CD4-positive, alpha-beta T cell treated with Interferon gamma for 1 hour (primary cell): ENCODE data around the gene SH3RF1.

Source experiments
- DNase-seq: peaks from one replicate; pipeline ENCODE4 v3.0.0-alpha.2; 2020

The SH3RF1 gene

DNA sequence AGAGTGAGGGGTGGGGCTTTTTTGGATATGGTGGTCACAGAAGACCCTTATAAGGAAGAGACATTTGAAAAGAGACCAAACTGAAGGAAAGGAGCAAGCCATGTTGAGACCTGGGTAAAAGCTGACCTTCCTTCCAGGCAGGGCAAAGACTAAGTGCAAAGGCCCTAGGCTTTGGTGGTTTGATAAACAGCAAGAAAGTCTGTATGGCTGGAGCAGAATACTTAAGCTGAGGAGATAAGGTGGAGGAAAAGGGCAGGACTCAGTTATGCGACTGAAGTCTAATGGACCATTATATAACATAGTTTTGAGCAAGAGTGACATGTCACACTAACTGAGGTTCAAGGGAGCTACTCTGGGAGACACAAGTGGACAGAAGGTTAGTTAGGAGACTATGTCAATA is 20.0 kb downstream of the SH3RF1 start:
- no peak for DNase-seq

DNA sequence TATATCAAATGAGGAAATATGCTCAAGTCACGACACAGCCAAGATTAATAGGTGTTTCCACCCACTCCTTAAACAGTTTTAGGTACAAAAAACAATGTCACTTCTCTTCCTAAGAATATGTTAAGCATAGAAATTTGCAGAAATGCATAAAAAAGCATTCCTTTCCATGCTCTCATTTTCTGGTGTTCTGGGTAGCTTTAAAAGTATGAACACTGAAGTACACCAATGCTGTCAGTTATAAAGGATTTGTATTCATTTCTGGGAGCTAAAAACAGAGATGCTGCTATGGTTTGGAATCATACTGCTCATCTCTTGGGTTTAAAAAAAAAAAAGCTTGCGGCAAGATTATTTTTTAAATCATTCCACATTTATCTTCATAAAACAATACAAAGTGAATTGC is 20.8 kb downstream of the SH3RF1 start:
- DNase-seq = no peak

DNA sequence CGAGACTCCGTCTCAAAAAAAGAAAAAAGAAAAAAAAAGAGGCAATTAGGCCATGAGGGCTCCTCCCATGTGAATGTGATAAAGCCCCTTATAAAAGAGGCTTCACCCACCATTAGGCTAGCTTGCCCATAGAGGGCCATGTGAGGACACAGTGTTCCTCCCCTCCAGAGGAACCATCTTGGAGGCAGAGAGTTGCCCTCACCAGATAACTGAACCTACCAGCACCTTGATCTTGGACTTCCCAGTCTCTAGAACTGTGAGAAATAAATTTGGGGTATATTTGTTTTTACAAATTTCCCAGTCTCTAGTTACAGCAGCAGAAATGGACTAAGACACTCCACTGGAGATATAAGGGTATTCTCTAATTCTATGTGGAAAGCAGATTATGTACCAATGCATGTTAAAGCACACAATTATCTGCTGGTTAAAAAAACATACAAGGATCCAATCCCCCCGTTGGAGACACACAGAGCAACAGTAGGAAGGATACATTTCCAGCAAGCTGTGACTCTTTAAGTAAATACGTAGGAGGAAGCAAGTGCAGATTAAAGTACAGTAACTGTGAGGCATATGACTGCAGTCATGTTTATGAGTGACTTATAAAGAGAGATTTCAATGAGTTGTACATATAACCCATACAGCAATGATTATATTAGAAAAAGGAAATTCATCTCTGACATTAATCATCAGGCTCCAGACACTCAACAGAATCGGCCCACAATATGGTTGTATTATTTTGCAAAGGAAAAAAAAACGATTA is 21.4 kb downstream of the SH3RF1 start:
- no peak for DNase-seq

DNA sequence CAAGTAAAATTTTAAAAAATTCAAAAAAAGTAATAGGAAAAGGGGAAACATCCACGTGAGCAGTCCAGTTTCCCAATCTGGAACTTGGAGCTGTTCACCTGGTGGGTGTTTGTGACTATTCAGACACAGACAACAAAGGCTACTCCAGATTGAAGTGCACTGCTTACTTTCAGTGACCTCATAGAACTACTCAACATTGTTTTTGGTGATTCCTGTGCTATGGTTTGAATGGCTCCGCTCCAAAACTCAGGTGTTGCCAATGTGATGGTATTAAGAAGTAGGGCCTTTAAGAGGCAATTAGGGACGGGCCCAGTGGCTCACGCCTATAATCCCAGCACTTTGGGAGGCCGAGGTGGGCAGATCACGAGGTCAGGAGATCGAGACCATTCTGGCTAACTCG is 22.1 kb downstream of the SH3RF1 start:
- no peak for DNase-seq

DNA sequence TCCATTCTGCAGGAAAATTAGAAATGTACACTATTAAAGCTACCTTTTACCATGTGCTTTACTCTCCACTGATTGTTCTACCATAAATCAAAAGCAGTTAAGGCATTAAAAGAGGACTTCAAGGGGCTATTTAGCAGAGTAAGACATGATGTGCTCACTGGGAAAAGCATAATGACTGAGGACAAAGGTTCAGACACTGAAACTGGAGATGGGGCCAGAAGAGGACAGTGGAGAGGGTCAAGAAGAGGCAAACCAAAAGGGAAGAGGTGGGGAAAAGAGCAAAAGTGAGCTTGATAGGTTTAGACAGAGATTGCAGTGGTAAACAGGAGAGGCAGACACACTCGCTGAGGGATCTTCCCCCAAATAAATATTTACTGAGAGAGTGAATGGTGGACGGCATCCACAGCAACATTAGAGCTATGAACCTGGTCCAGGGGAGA is 23.8 kb downstream of the SH3RF1 start:
- DNase-seq = no peak

DNA sequence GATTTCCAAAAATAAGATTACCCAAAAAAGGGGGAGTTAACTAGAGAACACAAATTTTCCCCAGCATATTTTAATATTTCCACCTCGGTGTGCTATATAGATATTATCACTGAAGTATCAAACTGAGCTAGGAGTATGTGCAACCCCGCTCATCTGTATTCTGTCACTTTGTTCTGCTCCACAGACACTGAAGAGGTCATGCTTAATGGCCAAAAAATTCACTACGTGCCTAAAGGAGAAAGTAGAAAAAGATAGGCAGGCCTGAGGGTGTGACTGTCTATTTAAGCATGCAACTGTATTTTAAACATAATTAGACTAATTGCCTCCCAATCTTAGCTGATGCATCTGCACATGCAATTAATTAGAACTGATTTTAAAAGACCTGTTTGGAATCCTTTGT is 24.5 kb downstream of the SH3RF1 start:
- no peak for DNase-seq

DNA sequence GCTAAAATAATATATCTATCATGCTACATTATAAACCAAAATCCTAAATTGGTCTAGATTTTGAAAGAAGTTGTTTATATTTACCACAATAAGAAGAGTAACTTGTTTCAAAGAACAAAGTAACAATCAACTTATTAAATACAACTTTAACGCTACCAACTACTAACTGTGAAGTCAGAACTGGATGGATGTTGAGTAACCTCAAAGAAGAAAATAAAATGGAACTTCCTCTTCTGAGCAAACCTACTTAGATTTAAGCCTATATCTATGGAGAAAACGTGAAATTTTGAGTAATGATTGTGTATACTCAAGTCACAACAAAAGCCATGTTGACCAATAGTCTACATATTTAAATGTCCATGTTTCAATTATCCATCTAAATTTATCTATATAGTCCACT is 25.7 kb downstream of the SH3RF1 start:
- DNase-seq = no peak

DNA sequence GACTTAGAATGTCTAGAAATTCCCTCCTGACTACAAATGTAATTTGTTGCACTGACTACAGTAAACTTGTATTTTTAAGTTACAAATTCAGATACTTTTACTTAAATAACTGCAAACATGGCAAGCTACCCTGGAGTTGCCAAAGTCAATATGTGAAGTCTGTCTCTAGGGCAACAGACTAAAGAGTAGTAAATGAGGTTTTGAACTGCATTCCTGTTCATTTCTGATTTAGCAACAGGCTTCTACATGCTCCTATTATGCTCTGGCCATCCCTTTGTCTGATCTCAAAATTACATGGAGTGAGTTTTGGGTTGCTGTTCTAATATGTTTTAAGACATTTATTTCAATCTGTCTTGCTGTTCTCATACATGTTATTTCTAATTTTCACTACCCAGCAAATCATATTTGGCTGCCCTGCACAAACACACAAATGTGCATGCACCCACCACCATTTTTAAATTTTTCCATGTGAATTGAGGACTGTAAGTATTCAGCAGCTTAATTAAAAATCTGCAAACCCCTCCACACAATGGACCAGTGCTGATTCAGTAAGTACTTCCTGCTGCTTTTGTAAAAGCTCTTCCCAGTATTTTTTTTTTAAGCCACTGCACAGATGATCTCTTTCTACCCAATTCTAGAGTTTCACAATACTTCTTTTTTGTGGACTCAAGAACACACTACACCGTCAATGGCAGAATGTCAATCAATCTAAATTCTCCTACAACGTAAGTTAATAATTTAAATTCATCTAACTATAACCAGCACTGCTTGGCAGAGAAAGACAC is 26.7 kb downstream of the SH3RF1 start:
- DNase-seq = no peak

DNA sequence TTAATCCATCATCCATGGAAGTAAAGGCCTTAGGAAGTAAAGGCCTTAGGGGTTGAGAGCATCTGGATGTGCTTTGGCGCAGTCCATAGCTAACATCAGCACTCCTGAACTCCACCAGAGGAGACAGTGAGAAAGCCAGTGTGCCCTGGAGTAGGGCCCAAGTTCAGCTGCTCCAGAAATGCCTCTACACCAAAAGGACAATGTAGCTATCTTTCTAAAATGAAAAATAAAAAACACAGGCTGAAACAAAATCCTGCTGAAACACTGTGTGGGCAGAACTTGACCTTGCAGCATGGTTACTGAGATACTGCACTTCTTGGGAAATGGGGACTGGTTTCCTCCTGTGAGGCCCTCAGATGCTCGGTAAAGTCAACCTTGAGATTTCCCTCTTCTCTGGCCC is 29.3 kb downstream of the SH3RF1 start:
- no peak for DNase-seq

DNA sequence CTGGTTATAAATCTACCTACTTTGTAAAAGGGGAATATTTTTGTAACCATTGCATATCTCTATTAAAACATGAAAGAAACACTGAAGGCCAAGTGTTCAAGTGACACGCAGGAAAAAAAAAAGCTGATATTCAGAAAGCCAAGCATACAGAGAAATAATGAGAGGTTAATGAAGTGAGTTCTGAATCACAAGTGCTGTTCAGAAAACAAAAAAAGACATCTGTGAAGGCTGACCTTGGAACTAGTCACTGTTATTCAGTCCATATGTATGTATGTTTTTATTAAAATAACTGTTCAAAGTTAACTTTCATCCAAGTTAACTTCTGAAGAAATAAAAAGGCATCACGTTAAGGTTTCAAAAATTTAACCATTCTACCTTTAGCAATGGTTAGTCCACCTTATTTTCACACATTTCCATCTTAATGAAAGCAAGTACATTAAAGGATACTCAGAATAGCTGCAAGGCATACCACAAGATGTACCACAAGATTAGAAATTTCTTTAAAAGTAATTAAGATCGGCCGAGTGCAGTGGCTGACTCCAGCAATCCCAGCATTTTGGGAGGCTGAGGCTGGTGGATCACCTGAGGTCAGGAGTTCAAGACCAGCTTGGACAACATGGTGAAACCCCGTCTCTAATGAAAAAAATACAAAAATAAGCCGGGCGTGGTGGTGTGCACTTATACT is 31.4 kb downstream of the SH3RF1 start:
- DNase-seq = no peak

DNA sequence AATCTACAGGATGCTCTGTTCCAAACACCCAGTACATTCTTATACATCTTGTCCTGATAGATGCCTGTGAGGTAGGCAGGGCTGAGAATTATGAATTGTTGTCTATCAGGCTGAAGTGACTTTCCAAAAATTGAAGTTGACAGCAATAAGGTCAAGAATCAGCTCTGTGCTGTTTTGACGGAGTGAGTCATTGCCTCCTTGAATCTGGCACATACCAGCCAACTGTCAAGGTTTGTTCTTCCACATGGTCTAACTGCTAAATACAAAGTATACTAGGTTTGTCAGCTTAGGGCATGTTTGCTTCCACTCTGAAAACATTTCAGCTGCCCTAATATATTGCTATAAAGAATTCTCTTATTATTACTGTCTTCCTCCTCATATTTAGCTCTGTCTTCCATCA is 32.3 kb downstream of the SH3RF1 start:
- no peak for DNase-seq

DNA sequence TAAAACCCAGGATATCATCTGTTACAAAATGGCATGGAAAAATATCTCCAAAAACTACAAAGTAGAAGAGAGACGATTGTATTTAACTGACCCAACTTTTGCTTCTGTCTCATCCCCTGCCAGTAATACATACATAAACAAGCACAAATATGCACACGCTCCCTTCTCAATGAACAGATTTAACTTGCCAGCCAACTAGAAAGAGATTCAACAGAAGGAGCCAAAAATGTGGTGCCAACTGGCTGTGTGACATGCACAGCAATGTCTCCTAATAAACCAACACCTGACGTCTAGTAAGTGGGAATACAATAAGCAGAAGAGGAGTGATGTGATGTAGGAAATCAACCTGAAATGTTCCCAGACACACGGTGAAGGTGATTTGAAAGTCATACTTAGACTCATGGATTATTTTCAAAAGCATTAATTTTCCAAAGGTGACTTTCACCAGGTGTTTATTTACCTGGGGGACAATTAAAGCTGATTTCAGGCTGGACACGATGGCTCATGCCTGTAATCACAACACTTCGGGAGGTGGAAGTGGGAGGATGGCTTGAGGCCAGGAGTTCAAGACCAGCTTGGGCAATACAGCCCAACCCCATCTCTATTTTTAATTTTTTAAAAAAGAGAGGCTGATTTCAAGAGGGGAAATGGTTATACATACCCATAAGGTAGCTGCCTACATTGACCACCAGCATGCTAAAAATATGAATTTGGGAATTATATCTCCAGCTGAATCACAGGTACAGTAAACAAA is 33.7 kb downstream of the SH3RF1 start:
- DNase-seq = no peak

DNA sequence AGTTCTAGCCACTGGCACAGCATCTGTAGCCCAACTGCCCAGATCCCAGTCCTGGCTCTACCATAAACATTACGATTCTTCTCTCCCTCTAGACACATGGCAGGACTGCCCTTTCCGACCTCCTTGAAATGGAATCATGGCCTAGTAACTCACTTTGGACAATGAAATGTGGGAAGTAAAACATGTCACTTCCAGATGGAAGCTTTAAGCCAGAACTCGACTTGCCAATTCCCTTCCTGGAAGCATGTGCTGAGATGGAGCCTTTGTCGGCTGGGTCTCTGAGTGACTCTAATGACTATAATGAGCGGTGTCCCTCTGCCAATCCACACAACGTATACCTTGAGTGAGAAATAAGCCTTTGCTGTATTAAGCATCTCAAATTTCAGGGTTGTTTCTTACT is 34.7 kb downstream of the SH3RF1 start:
- DNase-seq = no peak

DNA sequence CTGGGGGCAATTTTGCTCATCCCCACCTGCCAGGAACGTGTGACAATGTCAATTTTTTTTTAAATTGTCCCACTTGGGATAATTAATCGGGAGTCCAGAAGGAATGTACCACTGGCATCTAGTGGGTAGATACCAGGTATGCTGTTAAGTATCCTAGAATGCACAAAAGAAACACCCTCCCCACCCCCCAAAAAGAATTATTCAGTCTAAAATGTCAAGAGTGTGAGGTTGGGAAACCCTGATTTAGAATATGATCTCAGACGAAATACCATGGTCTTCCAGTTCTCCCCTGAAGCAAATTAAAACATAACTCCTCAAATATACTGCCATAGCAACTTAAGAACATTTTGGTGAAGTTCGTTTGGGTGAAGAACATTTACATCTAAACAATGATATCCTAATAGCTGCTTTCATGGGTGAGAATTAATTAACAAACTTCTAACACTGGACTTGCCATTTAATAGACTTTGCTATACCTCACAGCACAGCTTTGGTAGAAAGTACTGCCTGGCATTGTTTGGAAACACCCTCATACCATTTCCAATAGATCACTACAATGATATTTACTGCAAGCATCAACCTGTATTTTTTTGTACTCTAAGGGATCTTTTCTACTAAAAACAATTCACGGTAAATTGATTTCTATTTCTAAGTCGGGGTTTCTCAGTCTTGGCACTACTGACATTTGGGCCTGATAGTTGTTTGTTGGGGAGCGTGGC is 36.5 kb downstream of the SH3RF1 start:
- DNase-seq = no peak

DNA sequence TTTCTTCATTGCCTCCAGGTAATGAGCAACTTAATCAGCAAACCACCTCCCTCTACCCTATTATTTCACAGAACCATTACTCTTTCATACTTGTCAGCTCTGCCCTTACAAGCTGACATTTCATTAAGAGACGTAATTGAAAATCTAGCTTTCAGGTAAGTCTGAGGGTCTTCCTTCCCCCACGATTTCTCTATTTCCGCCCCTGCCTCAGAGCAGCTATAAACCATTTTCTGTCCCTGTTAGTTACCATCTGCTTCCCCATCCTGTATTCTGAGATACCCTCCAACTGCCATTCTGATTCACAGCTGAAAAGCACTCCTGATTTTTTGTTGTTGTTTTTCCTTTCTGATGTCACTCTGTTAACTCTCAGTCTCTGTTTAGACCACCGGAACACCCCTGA is 37.1 kb downstream of the SH3RF1 start:
- no peak for DNase-seq

DNA sequence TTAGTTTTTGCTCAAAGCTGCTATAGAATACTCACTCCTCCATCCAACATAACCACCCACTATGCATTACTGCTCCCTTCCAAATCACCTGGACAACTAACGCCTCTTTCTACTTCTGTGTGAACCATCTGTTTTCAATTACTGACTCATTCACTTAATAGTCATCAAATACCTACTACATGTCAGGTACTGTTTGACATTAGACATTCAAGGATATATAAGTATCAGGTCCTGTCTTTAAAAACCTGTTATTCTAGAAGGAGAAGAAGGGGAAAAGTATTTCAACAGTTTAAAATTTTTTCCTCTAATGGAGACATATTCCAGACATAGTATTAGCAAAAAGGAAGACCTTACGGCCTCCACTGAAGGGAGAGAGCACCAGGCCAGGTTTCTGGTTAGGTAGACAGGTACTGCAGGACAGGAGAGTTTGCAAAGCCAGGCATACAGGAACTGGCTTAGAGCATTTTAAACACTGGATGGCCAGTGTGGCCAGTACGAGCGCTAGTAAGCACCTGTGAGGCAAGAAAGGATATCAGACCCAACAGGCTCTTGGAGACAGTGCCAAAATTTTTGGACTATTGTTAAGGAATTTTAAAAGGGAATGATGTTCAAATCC is 39.0 kb downstream of the SH3RF1 start:
- no peak for DNase-seq

DNA sequence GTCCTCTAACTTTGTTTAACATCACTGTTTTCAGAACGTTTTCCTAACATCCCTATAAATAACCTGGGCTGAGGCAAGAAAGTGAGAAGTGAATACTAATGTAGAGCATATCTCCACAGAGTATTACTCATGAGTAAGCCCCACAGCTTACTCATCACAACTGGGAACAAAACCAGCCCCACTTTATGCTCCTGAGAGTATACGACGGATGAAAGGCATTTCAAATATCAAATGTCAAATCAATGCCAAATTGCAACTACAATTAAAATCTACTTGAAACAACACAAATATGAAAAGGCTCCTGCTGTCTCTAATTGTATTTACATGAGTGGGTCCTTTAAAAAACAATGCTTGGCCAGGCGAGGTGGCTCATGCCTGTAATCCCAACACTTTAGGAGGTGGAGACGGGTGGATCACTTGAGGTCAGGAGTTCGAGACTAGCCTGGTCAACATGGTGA is 41.2 kb downstream of the SH3RF1 start:
- no peak for DNase-seq

DNA sequence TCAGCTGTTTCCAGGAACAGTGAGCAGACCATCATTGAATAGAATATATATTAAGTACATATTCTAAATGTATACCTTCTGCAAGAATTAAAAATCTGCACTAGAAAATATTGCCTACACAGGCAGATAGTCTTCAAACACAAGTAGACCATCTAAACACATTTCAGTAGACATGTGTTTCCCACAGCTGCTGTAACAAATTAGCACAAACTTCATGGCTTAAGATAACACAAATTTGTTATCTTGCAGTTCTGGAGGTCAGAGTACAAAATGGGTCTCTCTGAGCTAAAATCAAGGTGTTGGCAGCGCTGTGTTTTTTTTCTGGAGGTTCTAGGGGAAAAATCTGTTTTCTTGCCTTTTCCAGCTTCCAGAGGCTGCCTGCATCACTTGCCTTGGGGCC is 42.7 kb downstream of the SH3RF1 start:
- DNase-seq = no peak

DNA sequence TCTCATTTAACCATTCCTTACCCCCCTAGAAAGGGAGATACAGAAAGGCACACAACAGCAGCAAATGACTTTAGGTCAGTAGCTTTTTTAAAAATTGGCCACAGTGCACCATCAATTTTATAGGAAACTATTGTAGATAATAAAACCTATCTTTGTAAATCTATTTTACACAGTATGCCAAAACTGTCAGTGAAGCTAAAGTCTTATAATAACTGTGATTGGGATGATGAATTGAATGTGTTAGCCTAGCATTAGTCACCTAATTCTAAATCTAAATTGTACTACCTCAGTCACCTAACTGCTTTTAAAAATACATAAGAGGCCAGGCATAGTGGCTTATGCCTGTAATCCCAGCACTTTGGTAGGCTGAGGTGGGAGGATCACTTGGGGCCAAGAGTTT is 44.2 kb downstream of the SH3RF1 start:
- no peak for DNase-seq

DNA sequence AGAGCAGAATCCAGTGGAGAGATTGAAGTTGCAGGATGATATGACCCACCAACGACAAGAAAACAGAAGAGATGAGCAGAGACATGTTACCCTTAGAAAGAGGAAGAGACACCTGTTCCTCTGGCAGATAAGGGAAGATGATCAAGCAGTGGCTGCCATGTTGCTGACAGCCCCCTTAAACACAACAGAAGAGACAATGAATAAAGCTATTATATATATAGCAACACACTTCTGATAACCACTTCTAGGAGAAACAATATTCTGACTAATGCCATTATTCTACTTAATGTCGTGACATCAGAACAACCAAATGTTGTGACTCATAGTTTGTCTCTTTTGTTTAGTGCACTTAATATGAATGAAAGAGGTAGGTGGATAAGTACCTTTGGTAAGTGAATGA is 44.9 kb downstream of the SH3RF1 start:
- DNase-seq = no peak

DNA sequence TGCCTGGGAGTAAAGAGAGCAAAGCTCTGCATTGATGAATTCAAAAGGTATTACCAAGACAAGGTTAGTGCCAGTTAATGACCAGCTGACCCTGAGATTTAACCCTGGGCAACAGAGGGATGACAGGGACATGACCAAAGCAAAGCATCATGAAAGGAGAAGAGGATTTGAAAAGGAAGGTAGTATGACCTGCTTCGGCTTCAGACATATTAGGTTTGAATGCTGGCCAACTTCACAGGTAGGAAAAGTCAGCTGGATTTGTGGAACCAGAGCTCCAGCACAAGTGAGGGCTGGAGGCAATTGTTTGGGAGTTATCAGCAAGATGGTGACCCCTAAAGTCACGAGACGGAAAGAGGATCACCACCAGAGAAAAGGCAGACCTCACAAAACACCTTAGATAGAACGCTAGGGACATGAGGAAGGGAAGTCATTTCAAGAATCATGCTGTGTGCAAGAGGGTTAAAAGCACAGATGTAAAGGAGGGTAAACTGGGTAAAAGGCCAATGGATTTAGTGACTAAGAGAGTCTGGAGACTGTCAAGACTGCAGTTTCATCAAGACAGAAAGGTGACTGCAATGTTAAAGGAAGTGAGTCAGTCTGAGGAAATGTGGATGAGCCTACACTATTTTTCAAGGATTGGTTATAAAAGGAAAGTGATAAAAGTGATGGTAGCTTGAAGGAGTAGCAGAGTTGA is 45.6 kb downstream of the SH3RF1 start:
- DNase-seq = no peak
